DLD1 (cell line): ENCODE results near the gene ZNF652.
"Not testable (repeated sequence)": the region's sequence is repeated elsewhere in the genome, so short reads cannot be mapped to it uniquely, and the experiment has no call there.

ENCODE experiments used
- in situ Hi-C: cut with HindIII; loops from 2 replicates; pipeline ENCODE4 v1.10.0; 2017; ENCODE audit warnings: low sequenced_read_pairs

The ZNF652 gene

DNA sequence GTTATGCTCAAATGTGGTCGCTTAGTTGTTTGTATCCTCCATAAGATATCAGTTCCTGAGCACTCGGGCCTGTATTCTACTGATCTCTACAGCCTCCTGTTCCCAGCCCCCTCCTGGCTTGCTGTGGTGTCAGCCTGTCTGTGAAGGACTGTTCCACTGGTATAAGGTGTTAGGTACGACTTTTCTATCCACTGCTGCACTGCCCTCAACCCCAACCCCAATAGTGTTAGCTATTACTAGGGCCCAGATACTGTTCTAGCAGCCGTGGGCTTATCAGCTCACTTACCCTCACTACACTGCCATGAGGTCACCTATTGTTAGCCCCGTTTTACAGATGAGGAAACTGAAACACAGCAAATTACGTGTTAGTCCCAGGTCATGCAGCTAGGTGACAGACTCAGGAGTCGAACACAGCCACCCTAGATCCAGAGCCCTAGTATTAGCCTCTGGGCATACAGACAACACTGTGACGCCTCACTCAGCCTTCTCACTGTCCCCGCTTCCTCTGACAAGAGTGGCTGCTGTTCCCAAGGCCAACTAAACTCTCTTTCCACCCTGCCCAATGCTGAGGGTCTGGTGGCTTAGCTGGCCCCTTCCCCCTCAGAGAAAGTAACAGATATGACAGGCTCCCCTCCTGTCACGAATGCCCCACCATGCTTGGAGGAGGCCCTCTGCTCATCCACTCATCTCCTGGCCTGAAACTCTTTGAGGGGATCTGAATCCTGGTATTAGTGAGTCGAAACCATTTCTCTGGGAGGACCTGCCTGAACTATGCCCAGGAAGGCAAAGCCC is 25.6 kb upstream of the ZNF652 start:
- in situ Hi-C loops: no loop called here

DNA sequence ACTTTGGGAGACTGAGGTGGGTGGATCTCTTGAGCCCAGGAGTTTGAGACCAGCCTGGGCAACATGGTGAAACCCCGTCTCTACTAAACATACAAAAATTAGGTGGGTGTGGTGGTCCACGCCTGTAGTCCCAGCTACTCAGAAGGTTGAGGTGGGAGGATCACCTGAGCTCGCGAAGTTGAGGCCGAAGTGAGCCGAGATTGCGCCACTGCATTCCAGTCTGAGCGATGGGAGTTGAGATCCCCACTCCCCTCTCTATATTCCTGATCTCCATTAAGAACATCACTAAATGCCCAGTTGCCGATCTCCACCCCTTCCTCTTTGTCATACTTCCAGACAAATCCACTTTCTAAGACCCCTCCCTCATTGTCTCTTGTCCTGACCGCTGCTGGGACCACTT is 24.3 kb upstream of the ZNF652 start:
- in situ Hi-C loops: no loop called here

DNA sequence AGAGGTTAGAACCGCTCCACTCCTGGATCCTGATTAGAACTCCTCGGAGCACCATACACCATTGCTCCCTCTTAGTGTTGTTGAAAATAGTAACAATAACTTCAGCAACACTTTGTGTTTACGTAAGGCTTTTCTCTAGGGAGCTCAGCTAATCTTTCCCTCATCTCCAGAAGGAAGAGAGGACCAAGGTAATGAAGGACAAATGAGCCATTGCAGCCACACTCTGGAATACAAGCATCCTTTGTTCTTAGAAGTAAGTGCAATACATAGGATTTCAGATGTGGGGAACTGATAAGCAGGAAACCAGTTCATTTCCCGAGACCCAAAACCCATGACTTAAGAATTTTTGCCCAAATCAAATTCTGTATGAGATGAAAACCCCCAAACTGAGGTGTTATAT is 22.9 kb upstream of the ZNF652 start:
- in situ Hi-C loops: no loop called here

DNA sequence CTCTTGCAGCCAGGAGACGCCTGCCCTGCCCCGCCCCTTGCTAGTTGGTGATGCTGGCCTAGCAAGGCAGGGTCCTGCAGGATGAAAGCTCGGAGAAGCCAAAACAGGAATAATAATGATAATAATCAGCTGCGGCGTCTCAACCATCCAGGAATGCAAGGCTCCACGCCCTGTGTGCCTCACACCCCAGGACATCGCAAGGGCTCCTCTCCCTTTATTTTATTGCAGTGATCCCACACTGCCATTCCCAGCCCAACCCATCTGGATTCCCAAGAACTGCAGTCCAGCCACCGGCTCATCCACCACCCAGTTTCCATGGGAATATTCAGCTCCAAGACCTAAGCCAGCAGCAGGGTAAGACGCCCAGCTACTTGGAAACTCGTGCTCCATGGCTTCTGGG is 21.0 kb upstream of the ZNF652 start:
- in situ Hi-C loops: no loop called here

DNA sequence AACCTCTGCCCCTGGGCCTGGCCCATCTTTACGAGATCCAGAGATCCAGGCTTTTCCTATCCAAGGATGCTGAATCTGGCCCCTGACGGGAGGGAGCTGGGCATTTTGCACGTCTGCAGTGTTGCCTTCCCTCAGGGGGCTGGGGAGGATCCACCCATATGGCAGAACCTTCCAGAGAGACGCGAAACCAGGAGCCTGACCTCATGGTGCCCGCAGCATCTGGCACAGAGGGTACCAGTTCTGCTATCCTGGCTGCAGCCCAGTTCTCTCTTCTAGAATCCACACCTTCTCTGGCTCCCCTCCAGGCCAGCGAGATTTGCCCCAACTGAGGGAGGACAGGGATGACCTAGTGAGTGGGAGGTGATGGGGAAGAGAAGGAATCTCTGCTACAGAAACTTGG is 20.5 kb upstream of the ZNF652 start:
- in situ Hi-C loops: no loop called here

DNA sequence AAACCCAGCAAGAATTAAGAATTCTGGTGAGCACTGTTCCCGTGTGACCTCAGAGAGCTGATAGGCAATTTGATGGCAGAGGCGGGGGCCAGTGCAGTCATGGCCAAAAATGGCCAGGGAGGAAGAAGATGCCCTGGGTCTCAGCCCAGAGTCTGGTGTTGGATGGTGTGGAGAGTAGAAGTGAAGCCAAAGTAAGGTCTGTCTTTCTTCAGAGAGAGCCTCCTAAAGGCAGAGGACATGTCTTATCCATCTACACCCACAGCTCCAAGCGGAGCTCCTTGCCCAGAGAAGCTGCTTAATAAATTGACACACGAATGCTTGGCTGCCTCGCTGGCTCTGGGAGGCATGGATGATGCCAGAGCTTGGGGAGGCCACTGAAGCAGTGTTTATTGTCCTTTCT is 19.7 kb upstream of the ZNF652 start:
- in situ Hi-C loops: no loop called here

- in situ Hi-C loops: no loop called here
These were observed 19.0 kb upstream of the ZNF652 start for GRCh38 chr17:49381033-49381432.

DNA sequence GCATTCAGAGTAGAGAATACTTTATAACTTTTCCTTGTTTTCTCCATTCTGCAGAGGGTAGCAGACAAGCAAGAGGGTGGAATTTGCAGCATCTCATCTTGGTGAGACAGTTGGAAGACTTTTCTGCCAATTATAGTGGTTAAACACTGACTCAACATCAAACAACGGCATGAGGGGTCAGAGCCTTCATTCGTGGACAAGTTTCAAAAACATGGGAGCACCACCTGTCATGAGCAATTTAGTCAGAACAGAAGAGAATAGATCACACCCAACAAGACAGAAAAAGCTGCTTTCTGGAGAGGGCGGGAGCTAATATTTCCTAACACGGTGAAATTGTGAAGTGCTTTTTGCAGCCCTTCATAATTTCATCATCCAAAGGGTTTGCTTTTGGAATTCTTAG is 17.9 kb upstream of the ZNF652 start:
- in situ Hi-C loops: no loop called here

DNA sequence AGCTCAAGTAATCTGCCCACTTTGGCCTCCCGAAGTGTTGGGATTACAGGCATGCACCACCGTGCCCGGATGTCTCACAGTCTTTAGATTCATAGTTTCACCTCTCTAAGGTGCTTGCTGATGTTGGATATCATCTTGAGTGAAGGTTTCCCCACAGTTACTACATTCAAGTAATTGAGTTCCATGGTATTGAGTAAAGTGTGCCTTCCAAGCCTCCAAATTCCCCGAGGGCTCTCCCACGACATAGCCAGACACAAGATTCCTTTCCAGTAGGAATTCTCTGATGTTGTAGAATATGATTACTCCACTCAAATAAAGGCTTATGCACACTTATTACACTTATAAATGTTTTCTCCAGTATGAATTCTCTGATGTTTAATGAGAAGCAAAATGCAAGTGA is 16.3 kb upstream of the ZNF652 start:
- in situ Hi-C loops: no loop called here

GRCh38 chr17:49375544-49375943 is 13.5 kb upstream of the ZNF652 start:
- in situ Hi-C loops: no loop called here

DNA sequence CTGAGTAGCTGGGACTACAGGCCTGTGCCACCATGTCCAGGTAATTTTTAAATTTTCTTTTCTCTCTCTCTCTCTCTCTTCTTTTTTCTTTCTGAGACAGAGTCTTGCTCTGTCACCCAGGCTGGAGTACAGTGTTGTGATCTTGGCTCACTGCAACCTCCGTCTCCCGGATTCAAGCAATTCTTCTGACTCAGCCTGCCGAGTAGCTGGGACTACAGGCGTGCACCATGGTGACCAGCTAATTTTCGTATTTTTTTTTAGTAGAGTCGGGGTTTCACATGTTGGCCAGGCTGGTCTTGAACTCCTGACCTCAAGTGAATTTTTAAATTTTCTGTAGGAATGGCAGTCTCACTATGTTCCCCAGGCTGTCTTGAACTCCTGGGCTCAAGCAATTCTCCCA is 11.1 kb upstream of the ZNF652 start:
- in situ Hi-C loops: no loop called here

- in situ Hi-C loops: no loop called here
These were observed 10.4 kb upstream of the ZNF652 start for GRCh38 chr17:49372425-49372824.

DNA sequence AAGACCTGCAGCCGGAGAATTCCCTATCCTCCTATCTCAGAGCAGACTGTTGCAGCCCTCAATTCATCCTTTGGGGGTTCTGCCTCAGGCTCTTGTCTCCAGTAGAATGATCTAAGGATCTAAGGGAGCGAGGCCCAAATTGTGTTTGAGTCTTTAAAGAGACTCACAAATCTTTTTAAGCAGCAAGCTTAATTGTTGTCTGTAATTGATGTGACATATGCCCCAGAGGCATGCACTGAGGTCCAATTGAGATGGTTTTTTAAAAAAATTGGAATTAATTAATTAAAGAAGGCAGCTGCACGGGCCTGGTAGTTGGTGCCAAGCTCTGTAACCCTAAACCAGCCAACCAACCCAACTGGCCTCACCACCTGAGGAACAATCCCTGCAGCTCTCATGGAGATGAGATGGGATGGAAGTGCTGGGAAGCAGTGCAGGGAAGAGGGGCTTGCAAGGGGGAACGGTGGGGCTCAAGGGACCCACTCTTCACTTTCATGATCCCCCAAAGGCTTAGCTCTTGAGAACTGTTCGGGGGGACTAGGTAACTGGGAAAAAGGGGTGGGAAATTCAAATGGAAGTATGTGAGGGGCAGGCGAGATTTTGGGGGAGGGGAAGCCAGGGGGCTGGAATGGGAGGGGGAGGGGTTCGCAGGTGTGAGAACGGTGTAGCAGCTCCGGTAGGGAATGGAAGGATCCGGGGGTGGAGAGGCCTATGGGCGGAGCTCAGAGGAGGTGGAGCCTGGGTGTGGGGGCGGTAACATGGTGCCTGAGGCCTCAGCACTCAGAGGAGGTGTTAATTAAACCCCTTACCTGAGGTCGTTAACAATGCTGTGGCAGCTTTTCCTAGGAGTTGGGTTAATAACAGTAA is 9.2 kb upstream of the ZNF652 start:
- in situ Hi-C loops: no loop called here

DNA sequence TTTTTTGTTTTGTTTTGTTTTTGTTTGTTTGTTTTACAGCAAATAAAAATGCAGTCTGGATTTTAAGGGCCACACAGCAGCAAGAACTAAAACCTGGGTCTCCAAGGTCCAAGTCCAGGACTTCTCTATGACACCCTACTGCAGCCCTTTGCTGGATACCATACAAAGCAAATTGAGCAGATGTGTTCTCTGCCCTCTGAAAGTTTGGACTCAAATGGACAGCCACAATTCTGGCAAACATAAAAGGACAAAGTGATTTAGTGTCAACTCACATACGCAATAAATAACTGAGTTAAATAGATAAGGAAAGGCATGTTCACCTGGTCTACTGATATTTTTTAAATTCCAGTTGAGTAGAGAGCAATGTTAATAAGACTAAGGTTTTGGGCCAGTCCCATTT is 7.7 kb upstream of the ZNF652 start:
- in situ Hi-C loops: no loop called here

DNA sequence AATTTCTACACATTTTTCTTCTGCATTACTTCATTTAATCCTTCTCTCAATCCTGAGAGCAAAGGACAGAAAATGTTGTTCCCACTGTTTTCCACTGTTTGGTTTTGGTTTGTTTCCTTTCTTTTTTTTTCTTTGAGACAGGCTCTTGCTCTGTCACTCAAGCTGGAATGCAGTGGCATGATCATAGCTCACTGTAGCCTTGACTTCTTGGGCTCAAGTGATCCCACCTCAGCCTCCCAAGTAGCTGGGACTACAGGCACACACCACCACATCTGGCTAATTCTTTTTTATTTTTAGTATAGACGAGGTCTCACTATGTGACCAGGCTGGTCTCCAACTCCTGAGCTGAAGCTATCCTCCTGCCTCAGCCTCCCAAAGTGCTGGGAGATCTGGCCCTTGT is 7.0 kb upstream of the ZNF652 start:
- in situ Hi-C loops: no loop called here

- in situ Hi-C loops: no loop called here
These were observed 3.6 kb upstream of the ZNF652 start for GRCh38 chr17:49365667-49366066.

DNA sequence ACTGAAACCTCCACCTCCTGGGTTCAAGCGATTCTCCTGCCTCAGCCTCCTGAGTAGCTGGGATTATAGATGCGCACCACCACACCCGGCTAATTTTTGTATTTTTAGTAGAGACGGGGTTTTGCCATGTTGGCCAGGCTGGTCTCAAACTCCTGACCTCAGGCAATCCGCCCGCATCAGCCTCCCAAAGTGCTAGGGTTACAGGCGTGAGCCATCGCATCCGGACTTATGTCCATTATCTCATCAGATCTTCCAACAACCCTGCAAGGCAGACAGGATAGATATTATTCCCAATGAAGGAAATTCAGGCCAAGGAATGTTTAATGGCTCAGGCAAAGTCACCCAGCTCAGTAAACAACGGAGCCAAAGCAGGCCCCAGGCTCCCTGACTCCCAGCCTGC is 3.1 kb upstream of the ZNF652 start:
- in situ Hi-C loops: not testable (repeated sequence)

DNA sequence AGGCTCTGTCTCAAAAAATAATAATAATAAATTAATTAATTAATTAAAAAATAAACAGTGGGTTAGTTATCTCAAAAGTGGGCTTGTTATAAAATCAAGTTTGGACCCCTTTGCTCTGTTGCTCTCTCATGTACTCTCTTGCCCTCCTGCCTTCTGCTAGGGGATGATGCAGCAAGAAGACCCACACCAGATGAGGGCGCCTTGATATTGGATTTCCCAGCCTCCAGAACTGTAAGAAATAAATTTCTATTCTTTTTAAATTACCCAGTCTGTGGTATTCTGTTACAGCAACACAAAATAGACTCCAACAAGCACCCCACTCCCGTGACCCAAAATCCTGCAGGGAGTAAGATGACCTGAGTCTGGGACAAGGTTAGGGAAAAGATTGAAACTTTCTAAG is 2.1 kb upstream of the ZNF652 start:
- in situ Hi-C loops: no loop called here

DNA sequence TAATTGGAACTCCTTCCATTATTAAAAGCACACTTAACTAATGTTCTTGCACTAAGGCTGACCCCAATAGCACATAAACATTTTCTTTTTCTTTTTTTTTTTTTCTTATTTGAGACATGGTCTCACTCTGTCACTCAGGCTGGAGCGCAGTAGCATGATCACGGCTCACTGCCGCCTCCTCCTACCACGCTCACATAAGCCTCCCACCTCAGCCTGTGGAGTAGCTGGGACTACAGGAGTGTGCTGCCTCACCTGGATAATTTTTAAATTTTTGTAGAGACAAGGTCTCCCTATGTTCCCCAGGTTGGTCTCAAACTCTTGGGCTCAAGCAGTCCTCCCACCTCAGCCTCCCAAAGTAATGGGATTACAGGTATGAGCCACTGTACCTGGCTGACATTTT is 1.2 kb upstream of the ZNF652 start:
- in situ Hi-C loops: no loop called here

DNA sequence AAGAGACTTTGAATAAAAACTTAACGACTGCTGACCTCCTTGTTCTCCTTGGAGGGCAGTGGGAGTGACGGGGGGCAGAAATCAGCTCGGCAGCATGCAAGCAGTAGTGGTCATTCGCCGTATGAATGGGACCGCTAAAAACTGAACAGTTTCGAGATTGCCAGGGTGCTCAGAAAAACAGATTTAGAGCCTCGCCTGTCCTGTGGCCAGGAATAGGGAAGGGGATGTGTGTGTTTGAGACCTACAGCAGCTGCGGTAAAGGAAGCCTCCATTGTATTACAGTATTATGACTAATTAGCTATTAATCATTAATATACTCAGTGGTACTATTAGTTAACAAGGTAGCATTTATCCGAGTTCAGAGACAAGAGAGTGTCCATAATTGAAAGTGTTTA is 670 bp upstream of the ZNF652 start:
- in situ Hi-C loops: no loop called here

DNA sequence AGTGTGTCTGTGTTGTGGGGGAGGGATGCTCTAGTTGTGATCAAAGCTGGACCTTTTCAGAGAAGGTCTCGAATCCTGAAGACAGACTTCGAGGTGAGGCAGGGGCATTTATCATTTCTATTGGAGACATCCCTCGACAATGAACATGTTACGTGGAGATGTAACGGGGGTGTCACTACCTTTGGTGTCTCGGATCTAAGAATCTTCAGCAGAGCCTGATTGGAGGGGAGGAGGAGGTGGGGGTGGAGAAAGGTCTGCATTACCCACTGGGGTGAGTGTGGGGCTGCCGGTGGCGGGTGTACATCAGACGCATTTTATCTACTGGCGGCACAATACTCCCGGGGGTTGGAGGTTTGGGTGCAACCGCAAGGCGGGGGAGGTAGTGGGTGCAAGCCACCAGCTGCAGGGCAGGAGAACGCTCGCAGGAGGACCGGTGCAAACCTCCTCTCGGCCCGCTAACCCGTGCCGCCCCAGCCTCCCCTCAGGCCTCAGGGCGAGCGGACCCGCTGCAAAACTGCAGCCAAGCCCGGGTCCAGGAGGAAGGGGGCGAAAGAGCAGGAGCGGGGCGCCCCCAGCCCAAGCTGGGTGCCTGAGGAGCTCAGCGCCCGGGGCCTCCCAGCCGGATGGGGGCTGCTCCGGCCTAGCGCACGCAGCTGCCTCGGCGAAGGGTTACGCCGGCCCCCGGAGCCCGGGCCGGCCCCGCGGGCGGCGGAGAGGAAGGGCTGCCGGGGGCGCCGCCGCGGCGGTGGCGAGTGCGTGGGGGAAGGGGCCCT is 735 bp downstream of the ZNF652 start:
- in situ Hi-C loops: no loop called here

GRCh38 chr17:49360796-49361128 is 1.3 kb downstream of the ZNF652 start:
- in situ Hi-C loops: no loop called here
